Fibroblast of gingiva (primary cell): ENCODE data around the gene ACADVL.
A peak's percentile ranks its signal among the peaks of the same experiment; 100 is the strongest.
"Not testable (repeated sequence)": the region's sequence is repeated elsewhere in the genome, so short reads cannot be mapped to it uniquely, and the experiment has no call there.

Experiments
- DNase-seq: peaks from one replicate; pipeline ENCODE4 v3.0.0-alpha.2; 2011; ENCODE audit warnings: low read depth

The ACADVL gene

DNA sequence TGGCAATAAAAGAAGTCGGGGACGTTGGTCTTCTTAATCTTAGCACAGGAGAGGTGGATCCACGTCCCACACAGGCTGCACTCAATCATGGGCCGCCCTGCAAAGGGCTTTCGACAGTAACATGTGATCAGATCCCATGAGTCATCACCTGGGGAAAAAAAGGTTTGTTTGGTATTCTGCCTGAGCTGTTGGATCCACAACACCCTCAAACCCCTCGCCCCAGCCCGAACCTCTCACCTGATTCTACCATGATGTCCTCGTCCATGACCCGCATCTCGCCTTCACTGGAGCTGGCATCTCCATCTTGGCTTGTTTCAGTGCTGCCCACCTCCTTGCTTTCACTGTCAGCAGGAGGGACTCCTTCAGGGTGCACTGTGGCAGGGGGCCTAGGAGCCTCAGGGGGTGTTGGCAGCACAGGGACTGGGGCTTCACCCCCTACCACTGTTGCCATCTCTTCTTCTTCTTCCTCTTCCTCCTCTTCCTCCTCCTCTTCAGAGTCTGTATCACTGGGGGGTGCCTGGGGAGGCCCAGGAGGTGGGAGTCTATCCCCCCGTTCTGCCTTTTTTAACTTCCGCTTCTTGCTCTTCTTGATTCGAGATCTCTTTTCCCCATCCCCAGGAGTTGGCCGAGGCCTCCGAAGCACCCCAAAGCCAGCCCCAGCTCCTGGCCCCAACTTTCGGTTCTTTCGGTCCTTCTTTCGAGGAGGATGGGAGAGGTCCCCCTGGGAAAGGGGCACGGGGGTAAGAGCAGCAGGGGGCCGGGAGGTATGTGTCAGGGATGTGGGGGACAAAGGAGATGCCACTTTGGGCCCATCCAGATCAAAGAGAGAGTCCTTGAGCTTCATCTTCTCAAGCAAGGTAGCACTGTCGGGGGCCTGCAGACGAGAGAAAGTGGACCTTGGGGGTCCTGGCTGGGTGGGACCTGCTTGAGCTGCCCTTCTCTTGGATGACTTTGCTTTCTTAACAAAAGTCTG, 16.2 kb downstream of the ACADVL start:
- no peak for DNase-seq

DNA sequence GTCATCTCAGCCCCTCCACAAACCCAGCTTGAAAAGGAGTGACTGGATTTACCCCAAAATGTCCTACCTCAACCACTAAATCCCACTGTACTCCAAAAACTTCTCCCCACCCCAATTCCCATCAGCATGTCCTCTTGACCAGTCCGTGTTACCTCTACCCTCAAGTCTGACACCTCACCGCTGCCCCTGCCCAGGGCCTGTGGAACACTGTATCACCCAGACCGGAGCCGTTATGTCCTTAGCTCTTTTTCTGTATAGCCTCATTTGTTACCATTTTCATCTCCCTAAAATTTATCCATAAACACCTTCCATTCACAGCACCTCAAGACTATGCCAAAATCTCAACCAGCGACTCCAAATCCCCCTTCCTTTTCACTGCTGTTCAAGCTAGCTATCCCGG, 17.1 kb downstream of the ACADVL start:
- no peak for DNase-seq

DNA sequence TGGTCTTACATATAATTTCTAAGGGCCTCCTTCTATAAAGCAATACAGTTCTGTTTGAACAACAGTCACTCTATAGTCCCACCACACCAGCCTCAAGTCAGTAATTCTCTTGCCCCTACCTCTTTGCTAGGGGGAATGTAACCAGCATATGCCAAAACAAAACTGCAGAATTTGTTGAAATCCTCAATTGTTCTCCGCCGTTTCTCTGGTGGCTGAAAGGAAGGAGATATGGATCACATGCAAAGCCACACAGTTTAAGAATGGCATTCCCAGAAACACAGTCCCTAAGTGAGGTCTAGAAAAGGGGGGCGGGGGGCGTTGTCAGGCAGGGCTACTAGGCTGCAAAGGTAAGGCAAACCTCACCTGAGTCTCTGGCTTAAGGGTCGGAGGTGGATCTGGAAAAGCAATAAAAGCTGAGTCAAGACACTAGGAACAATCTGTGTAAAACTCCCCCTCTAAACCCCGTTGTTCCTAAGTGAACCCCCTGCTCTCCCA, 17.6 kb downstream of the ACADVL start:
- no peak for DNase-seq

DNA sequence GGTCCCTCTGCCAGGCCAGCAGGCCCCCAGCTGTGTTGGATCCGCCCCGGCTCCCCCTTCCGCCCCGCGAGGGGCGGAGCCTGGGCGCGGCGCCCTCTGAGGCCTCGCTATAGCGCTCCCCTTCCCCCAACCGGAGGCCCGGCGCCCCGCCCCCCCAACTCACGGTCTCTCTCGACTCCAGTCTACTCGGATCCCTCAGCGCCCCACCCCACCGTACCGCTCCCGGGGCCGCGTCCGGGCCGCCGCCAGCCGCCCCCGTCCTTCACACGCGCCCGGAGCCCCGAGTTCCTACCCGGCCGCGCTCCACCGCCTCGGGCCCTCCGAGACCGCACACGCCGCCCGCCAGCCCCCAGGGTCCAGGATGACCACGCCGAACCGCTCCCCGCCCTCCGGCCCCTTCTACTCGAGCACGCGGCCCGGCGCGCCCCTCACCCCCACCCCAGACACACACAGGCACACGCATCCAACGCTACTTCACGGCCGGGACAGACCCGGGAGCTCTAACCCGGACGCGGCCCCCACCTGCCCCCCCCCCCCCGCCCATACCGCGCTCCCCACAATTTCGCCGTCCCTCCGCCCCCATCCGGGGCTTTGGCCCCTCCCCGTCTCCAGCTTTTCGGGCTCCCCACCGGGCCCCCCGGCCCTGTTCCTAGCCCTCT, 18.2 kb downstream of the ACADVL start:
- DNase-seq, result peak; percentile 64

DNA sequence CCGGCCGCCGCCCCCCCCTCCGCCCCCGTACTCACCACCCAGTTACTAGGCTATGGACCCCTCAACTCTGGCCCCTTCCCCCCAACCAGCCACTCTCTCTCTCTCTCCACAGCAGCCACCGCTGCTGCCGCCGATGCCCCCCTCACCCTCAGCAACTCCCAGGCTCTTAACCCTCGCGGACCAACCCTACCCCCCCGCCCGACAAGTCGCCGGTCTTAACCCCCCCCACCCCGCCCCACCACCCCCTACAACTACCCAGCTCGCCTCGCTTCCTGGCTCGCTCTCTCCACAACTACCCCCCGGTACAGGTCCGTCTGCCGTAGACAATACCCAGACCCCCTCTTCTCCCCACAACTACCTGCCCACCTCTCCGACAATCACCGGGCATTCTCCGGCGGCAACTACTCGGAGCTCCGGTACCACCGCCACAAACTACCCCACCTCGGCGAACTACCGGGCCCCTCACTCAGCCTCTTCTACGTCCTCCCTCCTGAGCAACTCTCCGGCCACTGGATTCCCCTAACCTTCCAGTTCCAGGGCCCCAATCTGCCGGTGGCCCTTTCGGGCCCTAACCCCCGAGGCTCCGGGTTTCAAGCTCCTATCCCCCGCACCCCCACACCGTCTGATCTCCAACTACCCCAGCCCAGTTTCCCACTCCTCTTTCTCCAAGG, 18.8 kb downstream of the ACADVL start:
- DNase-seq, result peak; percentile 40

DNA sequence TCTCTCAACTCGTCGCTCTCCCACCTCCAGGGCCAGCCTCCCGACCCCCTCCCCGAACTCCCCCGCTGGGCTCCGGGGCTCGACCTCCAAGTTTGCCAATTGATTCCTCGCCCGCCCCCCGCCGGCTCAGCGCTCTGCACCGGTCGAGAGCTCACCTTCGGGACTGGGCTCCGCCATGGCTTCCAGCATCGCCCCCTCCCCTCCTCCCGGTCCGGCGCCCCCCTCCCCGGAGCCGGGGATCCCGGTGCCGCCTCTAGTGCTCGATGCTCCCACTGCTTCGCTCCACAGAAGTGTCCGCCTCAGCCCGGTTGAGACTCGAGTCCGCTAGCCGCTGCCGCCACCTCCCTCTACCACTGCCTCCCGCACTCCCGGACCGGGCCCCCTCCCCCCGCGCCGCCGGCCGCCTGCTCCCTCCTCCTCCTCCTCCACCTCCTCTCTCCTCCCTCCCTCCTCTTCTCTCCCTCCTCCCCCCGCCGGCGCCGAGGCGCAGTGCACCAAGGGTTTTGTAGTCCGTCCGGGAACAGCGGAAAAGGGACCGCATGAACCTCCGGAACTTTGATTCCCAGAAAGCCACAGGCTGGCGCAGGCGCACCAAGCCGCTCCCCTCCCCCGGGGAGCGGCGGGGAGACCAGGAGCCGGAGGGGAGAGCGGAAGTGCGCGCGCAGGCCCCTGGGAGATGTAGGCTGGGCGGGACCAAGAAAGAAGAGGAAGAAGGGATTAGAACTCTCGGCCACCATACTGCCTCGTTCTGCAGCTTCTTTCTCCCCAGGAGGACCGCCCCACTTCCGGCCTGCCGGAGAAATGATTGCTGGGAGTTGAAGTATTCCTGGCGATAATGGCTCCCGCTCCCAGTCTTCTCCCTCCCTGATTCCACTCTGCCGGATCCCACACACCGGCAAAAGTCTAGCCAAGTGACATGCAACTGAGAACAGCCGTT, 19.6 kb downstream of the ACADVL start, which contains the start of gene PHF23:
Gene PHF23, minus strand, starts transcription at position 367 of the 937 bp plus-strand sequence. Its CDS starts 178 bp downstream, at position 189.
- DNase-seq, result peak; percentile 99

DNA sequence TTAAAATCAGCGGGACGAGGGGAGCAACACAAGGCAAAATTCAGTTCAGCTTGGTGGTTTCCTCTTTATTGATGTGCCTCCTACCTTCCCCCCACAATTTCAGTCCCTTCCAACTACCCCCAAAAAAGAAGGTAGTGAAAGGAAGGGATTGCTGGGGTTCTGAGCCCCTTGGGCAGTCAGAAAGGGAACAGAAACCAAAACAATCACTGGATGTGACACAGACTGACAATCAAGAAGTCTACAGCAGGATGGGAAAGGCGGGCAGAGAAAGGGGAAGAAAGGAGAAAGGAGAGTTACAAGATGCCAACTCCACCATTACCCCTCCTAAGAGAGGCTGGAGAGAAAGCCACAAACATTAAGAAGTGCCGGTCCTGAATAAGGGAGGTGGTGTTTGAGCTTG, 20.6 kb downstream of the ACADVL start:
- no peak for DNase-seq

DNA sequence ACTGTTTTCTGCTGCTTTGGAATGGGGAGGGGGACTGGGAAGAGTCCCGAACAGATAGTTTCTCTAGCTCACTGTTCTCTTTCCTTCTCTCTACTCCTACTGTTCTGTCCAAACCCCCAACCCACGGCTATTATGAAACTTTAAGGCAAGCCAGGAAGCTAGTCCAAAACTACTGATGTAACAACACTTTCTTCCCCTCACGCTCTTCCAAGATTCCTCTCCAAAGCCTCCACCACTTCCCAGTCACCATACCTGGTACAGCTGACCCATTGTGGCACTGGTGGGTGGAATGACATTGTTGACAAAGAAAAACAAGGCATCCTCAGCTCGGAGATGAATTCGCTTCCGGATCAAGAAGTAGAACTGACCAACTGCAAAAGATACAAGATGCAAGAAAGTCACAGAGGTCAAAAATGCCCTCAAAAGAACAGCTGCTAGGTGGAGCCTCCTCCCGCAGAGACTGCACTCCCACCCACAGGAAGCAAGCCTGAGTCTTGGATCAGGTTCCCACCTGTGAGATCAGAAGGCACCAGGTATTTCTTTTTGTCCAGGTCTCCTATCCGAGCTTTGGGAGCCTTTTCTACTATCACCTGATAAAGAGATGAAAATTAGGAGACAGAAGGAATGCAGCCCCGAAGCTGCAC, 21.5 kb downstream of the ACADVL start:
- no peak for DNase-seq

DNA sequence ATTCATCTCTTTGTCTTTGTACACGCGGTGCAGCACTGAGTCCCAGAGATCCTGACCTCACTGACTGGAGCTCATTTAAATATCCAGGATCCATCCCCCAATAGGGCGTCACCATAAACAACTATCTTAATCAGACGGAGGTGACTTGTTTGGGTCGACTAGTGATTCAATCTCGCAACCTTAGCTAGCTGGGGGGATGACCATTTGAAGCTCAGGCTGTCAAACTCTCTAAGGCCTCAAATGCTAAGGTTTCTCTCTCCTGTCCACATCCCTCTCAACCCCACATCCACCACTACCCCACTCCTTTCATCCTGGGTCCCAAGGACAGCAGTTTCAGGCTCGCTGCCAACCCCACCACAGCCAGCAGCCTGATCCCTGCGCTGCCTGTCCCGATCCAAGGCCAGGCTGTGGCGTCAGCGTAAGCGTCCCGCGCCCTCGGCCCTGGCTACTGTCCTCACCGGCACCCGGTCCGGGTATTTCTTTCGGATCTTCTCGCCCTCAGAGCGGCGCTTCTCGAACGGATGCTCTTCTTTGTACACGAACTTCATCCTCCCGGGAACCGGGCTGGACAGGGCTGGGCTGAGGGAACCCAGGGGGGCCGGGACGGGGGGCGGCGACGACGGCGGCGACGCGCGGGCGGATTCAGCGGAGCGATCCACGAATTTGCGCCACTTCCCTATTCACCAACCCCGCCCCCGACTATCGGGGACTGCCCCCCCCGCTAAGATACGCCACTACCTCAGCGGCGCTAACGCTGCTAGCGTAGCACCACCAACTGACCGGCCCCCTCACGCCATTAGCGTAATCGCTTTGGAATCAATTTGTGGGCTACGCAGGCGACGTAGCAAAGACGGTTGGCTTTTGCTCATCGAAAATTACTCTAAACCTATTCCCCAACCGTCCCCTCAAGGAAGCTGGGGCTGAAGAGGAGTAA, 22.3 kb downstream of the ACADVL start, which contains the start of gene GABARAP:
Gene GABARAP, minus strand, starts transcription at position 667 of the 934 bp plus-strand sequence. Its CDS starts 119 bp downstream, at position 548.
- DNase-seq, result peak; percentile 93

DNA sequence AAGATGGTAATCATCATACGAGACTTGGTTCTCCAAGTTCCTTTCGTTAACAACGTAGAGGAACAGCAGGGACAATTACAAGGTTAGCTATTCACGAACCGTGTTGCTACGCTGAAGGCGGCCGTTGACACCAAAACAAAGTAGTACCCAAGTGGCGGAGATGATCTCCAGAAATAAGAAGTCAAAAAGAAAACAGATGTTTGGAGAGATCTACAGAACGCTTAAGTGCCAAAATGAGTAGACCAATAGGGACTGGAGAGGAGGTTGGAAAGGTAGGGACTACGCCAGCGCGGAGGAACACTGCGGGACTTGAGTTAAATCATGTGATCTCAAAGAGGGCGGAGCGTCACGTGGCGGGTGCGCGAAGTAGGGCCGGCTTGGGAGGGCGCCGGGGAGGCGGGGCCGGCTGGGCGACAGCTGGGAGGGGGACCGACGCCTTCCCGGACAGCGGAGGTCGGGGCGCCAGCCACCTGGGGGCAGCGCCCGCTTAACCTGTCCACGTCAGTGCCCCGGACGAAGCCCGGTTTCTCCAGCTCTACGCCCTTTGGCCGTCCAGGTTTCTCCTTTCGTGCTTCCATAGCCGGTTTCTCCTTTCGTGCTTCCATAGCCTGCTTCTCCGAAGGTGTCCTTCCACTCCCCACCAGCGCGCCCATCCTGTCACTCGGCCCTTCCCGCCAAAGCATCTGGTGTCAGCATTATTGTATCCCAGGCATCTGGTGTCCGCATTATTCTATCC, 23.1 kb downstream of the ACADVL start:
- peak; percentile 98 for DNase-seq

DNA sequence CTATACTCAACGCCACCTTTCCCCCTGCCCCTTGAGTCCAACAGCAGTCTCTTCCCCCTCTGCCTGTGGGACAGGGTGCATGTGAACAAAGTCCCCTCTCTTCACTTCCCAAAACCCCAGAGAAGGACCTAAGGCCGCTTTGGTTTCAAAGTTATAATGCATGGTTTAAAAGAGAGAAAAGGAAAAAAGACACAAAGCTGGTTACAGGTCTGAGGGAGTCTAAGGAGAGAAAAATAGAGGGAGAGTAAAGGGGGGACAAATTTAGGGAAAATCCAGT, 23.7 kb downstream of the ACADVL start:
- DNase-seq, result no peak

DNA sequence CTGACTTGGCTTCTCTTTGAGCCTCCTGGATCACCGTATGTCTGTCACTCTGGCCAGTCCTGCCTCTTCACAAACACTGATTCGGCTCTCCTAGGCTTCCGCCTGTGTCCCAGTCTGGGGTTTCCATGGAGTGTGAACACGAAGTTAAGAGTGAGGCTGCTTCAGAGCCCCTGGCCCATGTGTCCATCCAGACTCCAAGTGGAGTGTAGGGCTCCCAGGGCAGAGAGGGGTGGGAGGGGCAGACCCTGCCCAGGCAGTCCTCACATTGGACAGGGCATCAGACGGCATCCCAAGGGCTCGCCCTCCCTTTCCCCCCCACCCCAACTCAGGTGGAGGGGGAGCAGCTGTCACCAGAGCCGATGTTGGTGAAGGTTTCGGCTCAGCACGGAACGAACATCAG, 24.1 kb downstream of the ACADVL start:
- DNase-seq, result not testable (repeated sequence)

DNA sequence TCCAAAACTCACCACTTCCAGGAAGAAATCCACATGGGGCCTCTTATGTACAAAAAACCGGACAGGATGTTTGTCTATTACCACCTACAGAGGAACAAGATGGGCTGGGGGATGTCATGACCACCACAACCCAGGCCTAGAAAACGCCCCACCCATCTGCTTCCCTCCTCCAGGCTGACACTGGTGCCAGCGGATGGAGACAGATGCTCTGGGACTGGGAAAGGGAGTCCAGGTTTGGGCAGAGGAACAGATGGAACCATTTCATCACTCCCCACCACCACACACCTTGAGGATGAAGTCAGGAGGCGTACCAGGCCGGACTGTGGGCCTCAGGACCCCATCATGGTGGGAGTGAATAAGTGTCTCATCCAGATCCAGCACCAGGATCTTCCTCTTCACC, 27.0 kb downstream of the ACADVL start:
- no peak for DNase-seq

DNA sequence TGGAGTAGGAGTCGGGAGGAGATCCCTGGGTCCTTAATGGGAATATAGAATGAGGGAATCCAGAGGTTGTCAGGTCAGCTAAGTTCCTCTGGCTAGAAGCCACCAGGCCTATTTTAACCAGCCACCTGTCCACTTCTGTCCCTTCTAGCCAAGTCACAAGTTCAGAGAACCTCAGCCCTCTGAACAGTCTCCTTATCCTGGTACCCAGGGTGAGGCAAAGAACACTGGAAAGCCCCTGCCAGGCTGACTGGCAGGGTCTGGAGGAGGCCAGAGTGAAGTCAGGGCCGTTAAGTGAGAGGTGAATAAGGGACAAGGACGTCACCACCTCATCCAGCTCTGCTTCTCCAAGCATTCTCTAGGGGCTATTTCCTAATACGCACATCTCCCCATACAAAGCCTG, 29.1 kb downstream of the ACADVL start:
- DNase-seq, result no peak

DNA sequence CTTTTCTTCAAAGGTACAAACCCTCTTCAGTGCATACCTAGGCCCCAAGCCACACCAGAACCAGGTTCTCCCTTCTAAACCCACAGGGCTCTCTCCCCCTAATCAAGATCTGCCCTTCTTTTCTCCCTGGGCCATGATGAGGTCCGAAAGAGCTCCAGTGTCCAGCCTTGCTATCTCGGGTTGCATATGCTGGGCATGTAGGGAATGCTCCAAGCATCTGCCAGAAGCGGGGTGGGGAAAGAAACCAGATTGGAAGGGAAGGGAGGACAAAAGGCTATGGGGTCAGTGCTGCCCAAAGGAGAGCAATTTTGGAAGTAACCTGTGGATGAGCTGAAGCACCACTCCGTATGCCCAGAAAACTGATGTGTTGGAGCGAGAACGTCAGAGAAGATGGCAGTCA, 29.5 kb downstream of the ACADVL start:
- DNase-seq, result no peak

DNA sequence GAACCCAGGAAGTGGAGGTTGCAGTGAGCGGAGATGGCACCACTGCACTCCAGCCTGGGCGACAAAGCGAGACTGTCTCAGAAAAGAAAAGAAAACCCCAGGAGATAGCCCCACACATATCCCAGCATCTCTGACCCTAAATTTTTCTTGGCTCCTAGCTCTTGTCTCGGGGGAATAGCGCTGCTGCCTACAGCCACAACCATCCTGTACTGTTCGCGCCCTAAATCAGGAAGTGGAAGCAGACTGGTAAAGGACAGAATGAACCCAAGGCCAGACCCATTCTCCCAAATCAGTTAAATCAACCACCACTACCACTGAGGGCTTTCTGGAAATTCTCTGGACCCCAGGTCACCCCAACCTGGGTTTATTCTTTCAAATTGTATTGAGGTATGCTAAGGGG, 30.1 kb downstream of the ACADVL start:
- DNase-seq, result no peak

DNA sequence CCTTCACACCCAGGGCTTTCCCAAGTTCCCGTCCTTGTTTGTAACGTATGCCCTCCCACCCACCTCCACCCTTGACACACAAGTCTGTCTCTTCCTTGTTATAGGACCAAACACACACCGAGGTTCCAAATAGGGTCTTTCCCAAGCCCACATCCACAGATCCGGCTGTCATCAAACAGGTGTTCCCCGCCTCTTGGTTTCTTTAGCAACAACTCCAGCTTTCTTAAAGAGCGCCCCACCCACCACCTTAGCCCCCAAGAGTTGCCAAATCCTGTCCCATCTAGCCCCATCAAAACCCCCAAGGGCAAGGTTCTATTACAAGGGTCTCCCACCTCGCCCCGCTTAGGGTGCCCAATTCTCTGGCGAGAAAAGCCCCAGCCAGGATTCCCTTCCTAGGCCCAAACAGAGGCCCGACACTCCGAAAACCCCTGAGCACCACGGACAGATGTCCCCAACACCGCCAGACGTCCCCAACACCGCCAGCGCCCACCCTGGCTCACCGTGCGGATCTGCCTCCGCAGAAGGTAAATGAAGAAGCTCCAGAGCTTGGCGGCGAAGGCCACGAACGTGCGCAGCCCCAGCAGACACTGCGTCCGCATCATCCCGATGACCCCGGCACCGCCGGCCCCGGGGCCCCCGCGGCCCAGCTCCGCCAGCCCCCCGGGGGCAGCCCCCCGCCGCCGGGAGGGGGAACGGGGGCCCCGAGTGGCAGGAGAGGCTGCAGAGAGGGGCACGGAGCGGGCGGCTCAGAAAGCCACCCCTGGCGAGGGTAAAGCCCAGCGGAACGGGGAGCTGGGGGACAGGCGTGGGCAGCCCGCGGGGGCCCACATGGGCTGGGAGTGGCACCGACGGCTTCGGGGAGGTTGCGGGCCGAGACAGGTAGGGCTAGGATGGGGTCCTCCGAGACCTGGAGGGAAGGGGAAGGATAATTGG, 31.2 kb downstream of the ACADVL start:
- DNase-seq, result no peak

DNA sequence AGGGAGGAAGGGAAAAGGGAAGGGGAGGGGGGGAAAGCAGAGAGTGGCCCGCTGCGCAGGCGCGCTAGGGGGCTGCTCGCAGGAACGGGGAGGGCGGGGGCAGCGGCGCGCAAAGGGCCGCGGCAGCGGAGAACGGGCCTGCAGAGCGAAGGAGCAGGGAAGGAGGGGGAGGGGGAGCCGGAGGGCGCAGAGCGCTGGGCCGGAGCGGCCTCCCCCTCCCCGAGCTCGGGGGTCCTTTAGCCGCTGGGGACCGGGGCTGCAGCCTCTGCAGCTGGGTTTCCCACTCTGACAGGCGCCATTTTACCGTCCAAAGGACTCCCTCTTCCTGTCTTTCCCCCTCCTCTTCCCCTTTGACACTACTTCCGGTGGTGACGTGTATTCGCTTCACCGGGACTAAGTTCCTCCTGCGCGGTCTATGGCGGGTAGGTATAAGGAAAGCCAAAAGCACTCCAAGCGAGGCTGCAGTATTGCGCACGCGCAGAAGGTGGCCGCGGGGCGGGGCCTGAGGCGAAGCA, 32.0 kb downstream of the ACADVL start, which contains the start of gene CTDNEP1:
Gene CTDNEP1, minus strand, starts transcription at position 74 of the 515 bp plus-strand sequence. CDS start 438 bp downstream, outside the sequence.
- peak; percentile 99 for DNase-seq
